NOMO-1 treated with dmso at 0.1 percent for 144 hours (cell line): ENCODE data around the gene ALDH7A1.
"Not testable (repeated sequence)": the region's sequence is repeated elsewhere in the genome, so short reads cannot be mapped to it uniquely, and the experiment has no call there.

ENCODE experiments used
- DNase-seq: peaks from one replicate; lab custom pipeline; 2025; ENCODE audit not compliant: unreplicated experiment; lab: John Stamatoyannopoulos, UW

The ALDH7A1 gene

GRCh38 chr5:126535856-126536545 lies 59.0 kb downstream of the ALDH7A1 start:
- DNase-seq = no peak

- no peak for DNase-seq
These were observed 60.5 kb downstream of the ALDH7A1 start for GRCh38 chr5:126534553-126534952.

- no peak for DNase-seq
These were observed 63.4 kb downstream of the ALDH7A1 start for GRCh38 chr5:126531543-126532120.

GRCh38 chr5:126527892-126528291 lies 67.1 kb downstream of the ALDH7A1 start:
- DNase-seq = no peak

- DNase-seq = no peak
These were observed 67.9 kb downstream of the ALDH7A1 start for GRCh38 chr5:126527158-126527557.

- DNase-seq = no peak
These were observed 68.5 kb downstream of the ALDH7A1 start for GRCh38 chr5:126526493-126526892.

GRCh38 chr5:126525630-126526245 lies 69.3 kb downstream of the ALDH7A1 start:
- DNase-seq = no peak

GRCh38 chr5:126523818-126524510 lies 71.1 kb downstream of the ALDH7A1 start:
- DNase-seq = no peak

GRCh38 chr5:126521130-126521529 lies 73.9 kb downstream of the ALDH7A1 start:
- no peak for DNase-seq

- no peak for DNase-seq
These were observed 74.4 kb downstream of the ALDH7A1 start for GRCh38 chr5:126520593-126520953.

- no peak for DNase-seq
These were observed 75.1 kb downstream of the ALDH7A1 start for GRCh38 chr5:126519637-126520592.

- DNase-seq = not testable (repeated sequence)
These were observed 75.8 kb downstream of the ALDH7A1 start for GRCh38 chr5:126519223-126519622.

GRCh38 chr5:126516852-126517251 lies 78.2 kb downstream of the ALDH7A1 start:
- DNase-seq = no peak

- no peak for DNase-seq
These were observed 78.9 kb downstream of the ALDH7A1 start for GRCh38 chr5:126516133-126516532.

- DNase-seq = no peak
These were observed 79.7 kb downstream of the ALDH7A1 start for GRCh38 chr5:126515337-126515736.

GRCh38 chr5:126514558-126515141 lies 80.4 kb downstream of the ALDH7A1 start:
- DNase-seq = no peak

GRCh38 chr5:126514131-126514557 lies 80.9 kb downstream of the ALDH7A1 start:
- no peak for DNase-seq

GRCh38 chr5:126513703-126514102 lies 81.3 kb downstream of the ALDH7A1 start:
- no peak for DNase-seq

GRCh38 chr5:126513302-126513701 lies 81.7 kb downstream of the ALDH7A1 start:
- no peak for DNase-seq

- DNase-seq = no peak
These were observed 82.6 kb downstream of the ALDH7A1 start for GRCh38 chr5:126512451-126512850.
